Measurements from ENCODE around the gene RBKS.

RBKS gene

GRCh38 chr2:27903649-27904404 lies 13.6 kb upstream of the RBKS start:
- no peaks in the 10 kb centered on the region for H3K4me1 ChIP-seq (ENCODE audit: control insufficient read depth, insufficient read depth, low read length)
- H3K36me3 ChIP-seq (ENCODE audit: control insufficient read depth in 2 of 2, insufficient read depth in 2 of 2, low read length in 2 of 2) = no peaks in the 10 kb centered on the region
- H3K27me3 ChIP-seq (ENCODE audit: control insufficient read depth in 1 of 2, insufficient read depth in 2 of 2, low read length in 2 of 2) = no peaks in the 10 kb centered on the region
- H3K27ac ChIP-seq (ENCODE audit: low read length) = no peak overlapping the region
- H3K4me3 ChIP-seq (ENCODE audit: low read length in 2 of 2) = no peak overlapping the region
- no peaks in the 10 kb centered on the region for H3K9me3 ChIP-seq (ENCODE audit: control insufficient read depth in 2 of 2, low read length in 2 of 2)
- no peak overlapping the region for H3K9ac ChIP-seq (ENCODE audit: low read length in 2 of 2)

- Histone ChIP-seq H3K36me3 (ENCODE audit: control insufficient read depth in 2 of 2, insufficient read depth in 2 of 2, low read length in 2 of 2) (no peaks in the 10 kb centered on the region), H3K9ac (ENCODE audit: low read length in 2 of 2) (no peak overlapping the region), H3K4me1 (ENCODE audit: control insufficient read depth, insufficient read depth, low read length) (no peaks in the 10 kb centered on the region), H3K27ac (ENCODE audit: low read length) (no peak overlapping the region), H3K27me3 (ENCODE audit: control insufficient read depth in 1 of 2, insufficient read depth in 2 of 2, low read length in 2 of 2) (no peaks in the 10 kb centered on the region), H3K9me3 (ENCODE audit: control insufficient read depth in 2 of 2, low read length in 2 of 2) (no peaks in the 10 kb centered on the region), H3K4me3 (ENCODE audit: low read length in 2 of 2) (no peak overlapping the region)
Measured at GRCh38 chr2:27903018-27903417, 12.8 kb upstream of the RBKS start.

- Histone ChIP-seq H3K27me3 (ENCODE audit: control insufficient read depth in 1 of 2, insufficient read depth in 2 of 2, low read length in 2 of 2) (no peaks in the 10 kb centered on the region), H3K27ac (ENCODE audit: low read length) (no peak overlapping the region), H3K4me1 (ENCODE audit: control insufficient read depth, insufficient read depth, low read length) (no peaks in the 10 kb centered on the region), H3K9ac (ENCODE audit: low read length in 2 of 2) (no peak overlapping the region), H3K36me3 (ENCODE audit: control insufficient read depth in 2 of 2, insufficient read depth in 2 of 2, low read length in 2 of 2) (peaks cover 0 to under 1% of the 10 kb centered on the region in 2 donors), H3K4me3 (ENCODE audit: low read length in 2 of 2) (no peak overlapping the region), H3K9me3 (ENCODE audit: control insufficient read depth in 2 of 2, low read length in 2 of 2) (no peaks in the 10 kb centered on the region)
Measured at GRCh38 chr2:27902098-27902497, 11.9 kb upstream of the RBKS start.

GRCh38 chr2:27901234-27901633 lies 11.0 kb upstream of the RBKS start:
- Histone ChIP-seq H3K9me3 (ENCODE audit: control insufficient read depth in 2 of 2, low read length in 2 of 2) (no peaks in the 10 kb centered on the region), H3K4me3 (ENCODE audit: low read length in 2 of 2) (no peak overlapping the region), H3K9ac (ENCODE audit: low read length in 2 of 2) (no peak overlapping the region), H3K27ac (ENCODE audit: low read length) (no peak overlapping the region), H3K4me1 (ENCODE audit: control insufficient read depth, insufficient read depth, low read length) (no peaks in the 10 kb centered on the region), H3K36me3 (ENCODE audit: control insufficient read depth in 2 of 2, insufficient read depth in 2 of 2, low read length in 2 of 2) (peaks cover 4 to 7% of the 10 kb centered on the region in 2 donors), H3K27me3 (ENCODE audit: control insufficient read depth in 1 of 2, insufficient read depth in 2 of 2, low read length in 2 of 2) (no peaks in the 10 kb centered on the region)

- H3K4me1 ChIP-seq (ENCODE audit: control insufficient read depth, insufficient read depth, low read length) = no peaks in the 10 kb centered on the region
- no peak overlapping the region for H3K27ac ChIP-seq (ENCODE audit: low read length)
- H3K36me3 ChIP-seq (ENCODE audit: control insufficient read depth in 2 of 2, insufficient read depth in 2 of 2, low read length in 2 of 2) = peaks cover 4 to 10% of the 10 kb centered on the region in 2 donors
Measured at GRCh38 chr2:27897717-27898116, 7.5 kb upstream of the RBKS start.

GRCh38 chr2:27893006-27893405 lies 2.8 kb upstream of the RBKS start:
- H3K9me3 ChIP-seq (ENCODE audit: control insufficient read depth in 2 of 2, low read length in 2 of 2) = no peaks in the 10 kb centered on the region
- peaks cover 4 to 10% of the 10 kb centered on the region in 2 donors for H3K36me3 ChIP-seq (ENCODE audit: control insufficient read depth in 2 of 2, insufficient read depth in 2 of 2, low read length in 2 of 2)
- no peak overlapping the region for H3K9ac ChIP-seq (ENCODE audit: low read length in 2 of 2)
- H3K27ac ChIP-seq (ENCODE audit: low read length) = no peak overlapping the region
- H3K4me1 ChIP-seq (ENCODE audit: control insufficient read depth, insufficient read depth, low read length) = no peaks in the 10 kb centered on the region
- H3K4me3 ChIP-seq (ENCODE audit: low read length in 2 of 2) = no peak overlapping the region
- no peaks in the 10 kb centered on the region for H3K27me3 ChIP-seq (ENCODE audit: control insufficient read depth in 1 of 2, insufficient read depth in 2 of 2, low read length in 2 of 2)

More at GRCh38 chr2:27897717-27898116, 7.5 kb upstream of the RBKS start:
- no peaks in the 10 kb centered on the region for H3K27me3 ChIP-seq (ENCODE audit: control insufficient read depth in 1 of 2, insufficient read depth in 2 of 2, low read length in 2 of 2)
- H3K9me3 ChIP-seq (ENCODE audit: control insufficient read depth in 2 of 2, low read length in 2 of 2) = no peaks in the 10 kb centered on the region
- H3K4me3 ChIP-seq (ENCODE audit: low read length in 2 of 2) = no peak overlapping the region
- H3K9ac ChIP-seq (ENCODE audit: low read length in 2 of 2) = no peak overlapping the region

GRCh38 chr2:27891673-27892105 lies 1.5 kb upstream of the RBKS start:
- Histone ChIP-seq H3K36me3 (ENCODE audit: control insufficient read depth in 2 of 2, insufficient read depth in 2 of 2, low read length in 2 of 2) (peaks cover 4 to 6% of the 10 kb centered on the region in 2 donors), H3K4me3 (ENCODE audit: low read length in 2 of 2) (peak overlapping the region in 1 of 2 donors; percentile 94), H3K27me3 (ENCODE audit: control insufficient read depth in 1 of 2, insufficient read depth in 2 of 2, low read length in 2 of 2) (no peaks in the 10 kb centered on the region), H3K9ac (ENCODE audit: low read length in 2 of 2) (peak overlapping the region in 1 of 2 donors; percentile 99), H3K4me1 (ENCODE audit: control insufficient read depth, insufficient read depth, low read length) (no peaks in the 10 kb centered on the region), H3K27ac (ENCODE audit: low read length) (peak overlapping the region; percentile 83), H3K9me3 (ENCODE audit: control insufficient read depth in 2 of 2, low read length in 2 of 2) (no peaks in the 10 kb centered on the region)

GRCh38 chr2:27890924-27891672 lies 911 bp upstream of the RBKS start:
- Histone ChIP-seq H3K27ac (ENCODE audit: low read length) (peak overlapping the region; percentile 83), H3K36me3 (ENCODE audit: control insufficient read depth in 2 of 2, insufficient read depth in 2 of 2, low read length in 2 of 2) (peaks cover 0 to 2% of the 10 kb centered on the region in 2 donors), H3K4me1 (ENCODE audit: control insufficient read depth, insufficient read depth, low read length) (no peaks in the 10 kb centered on the region), H3K4me3 (ENCODE audit: low read length in 2 of 2) (peak overlapping the region; percentile 94), H3K9me3 (ENCODE audit: control insufficient read depth in 2 of 2, low read length in 2 of 2) (no peaks in the 10 kb centered on the region), H3K9ac (ENCODE audit: low read length in 2 of 2) (peak overlapping the region; percentile 98 to 99), H3K27me3 (ENCODE audit: control insufficient read depth in 1 of 2, insufficient read depth in 2 of 2, low read length in 2 of 2) (no peaks in the 10 kb centered on the region)

- Histone ChIP-seq H3K9ac (ENCODE audit: low read length in 2 of 2) (peak overlapping the region; percentile 86 to 99), H3K4me1 (ENCODE audit: control insufficient read depth, insufficient read depth, low read length) (no peaks in the 10 kb centered on the region), H3K9me3 (ENCODE audit: control insufficient read depth in 2 of 2, low read length in 2 of 2) (no peaks in the 10 kb centered on the region), H3K27ac (ENCODE audit: low read length) (peak overlapping the region; percentile 83), H3K4me3 (ENCODE audit: low read length in 2 of 2) (peak overlapping the region; percentile 94), H3K36me3 (ENCODE audit: control insufficient read depth in 2 of 2, insufficient read depth in 2 of 2, low read length in 2 of 2) (no peaks in the 10 kb centered on the region), H3K27me3 (ENCODE audit: control insufficient read depth in 1 of 2, insufficient read depth in 2 of 2, low read length in 2 of 2) (no peaks in the 10 kb centered on the region)
Measured at GRCh38 chr2:27889774-27890145, 427 bp downstream of the RBKS start.

- Histone ChIP-seq H3K36me3 (ENCODE audit: control insufficient read depth in 2 of 2, insufficient read depth in 2 of 2, low read length in 2 of 2) (no peaks in the 10 kb centered on the region), H3K4me3 (ENCODE audit: low read length in 2 of 2) (no peak overlapping the region), H3K4me1 (ENCODE audit: control insufficient read depth, insufficient read depth, low read length) (no peaks in the 10 kb centered on the region), H3K27ac (ENCODE audit: low read length) (no peak overlapping the region), H3K27me3 (ENCODE audit: control insufficient read depth in 1 of 2, insufficient read depth in 2 of 2, low read length in 2 of 2) (no peaks in the 10 kb centered on the region), H3K9me3 (ENCODE audit: control insufficient read depth in 2 of 2, low read length in 2 of 2) (no peaks in the 10 kb centered on the region), H3K9ac (ENCODE audit: low read length in 2 of 2) (no peak overlapping the region)
Measured at GRCh38 chr2:27888790-27889189, 1.4 kb downstream of the RBKS start.

- H3K27ac ChIP-seq (ENCODE audit: low read length) = no peak overlapping the region
- no peak overlapping the region for H3K4me3 ChIP-seq (ENCODE audit: low read length in 2 of 2)
- H3K4me1 ChIP-seq (ENCODE audit: control insufficient read depth, insufficient read depth, low read length) = no peaks in the 10 kb centered on the region
- no peaks in the 10 kb centered on the region for H3K9me3 ChIP-seq (ENCODE audit: control insufficient read depth in 2 of 2, low read length in 2 of 2)
- H3K9ac ChIP-seq (ENCODE audit: low read length in 2 of 2) = no peak overlapping the region
- H3K27me3 ChIP-seq (ENCODE audit: control insufficient read depth in 1 of 2, insufficient read depth in 2 of 2, low read length in 2 of 2) = no peaks in the 10 kb centered on the region
- no peaks in the 10 kb centered on the region for H3K36me3 ChIP-seq (ENCODE audit: control insufficient read depth in 2 of 2, insufficient read depth in 2 of 2, low read length in 2 of 2)
Measured at GRCh38 chr2:27887830-27888229, 2.4 kb downstream of the RBKS start.

All from stomach smooth muscle (tissue), 2 donors.